AG08396 (cell line): ENCODE data around the gene CCDC124.
"Not testable (repeated sequence)": the region's sequence is repeated elsewhere in the genome, so short reads cannot be mapped to it uniquely, and the experiment has no call there.

Experiments used
- DNase-seq: peaks from one replicate; pipeline ENCODE4 v3.0.0; 2012; ENCODE audit warnings: low spot score, mixed read lengths

CCDC124 gene

GRCh38 chr19:17985037-17985818 is 52.4 kb downstream of the CCDC124 start:
- no peak for DNase-seq

GRCh38 chr19:17986569-17986968 is 53.8 kb downstream of the CCDC124 start:
- not testable (repeated sequence) for DNase-seq

GRCh38 chr19:17988161-17988560 is 55.3 kb downstream of the CCDC124 start:
- no peak for DNase-seq

GRCh38 chr19:17989425-17990094 is 56.7 kb downstream of the CCDC124 start:
- DNase-seq, result no peak

- DNase-seq, result no peak
Observed at GRCh38 chr19:17993076-17993813, 60.4 kb downstream of the CCDC124 start.
